SJCRH30 (cell line): Measurements from ENCODE around the gene EPHB2. TPM values are rescaled to one million over a fixed set of nuclear protein-coding genes. Genes with fewer than 3 reads are reported as not detected.

Source experiments
- DNase-seq, 2 experiments: peaks; one replicate each; pipeline ENCODE4 v3.0.0-alpha.2; 2015 to 2020
- H3K27ac ChIP-seq: fragments of 250-450 bp; sonication (Bioruptor Pico); 2 replicates; pipeline ENCODE4 v1.5.1; 2020; ENCODE audit warnings: mild to moderate bottlenecking, moderate library complexity
- H3K27me3 ChIP-seq: fragments of 250-450 bp; sonication (Bioruptor Pico); 2 replicates; pipeline ENCODE4 v1.5.1; 2020; ENCODE audit warnings: mild to moderate bottlenecking, moderate library complexity
- H3K36me3 ChIP-seq: fragments of 250-450 bp; sonication (Bioruptor Pico); 2 replicates; pipeline ENCODE4 v1.5.1; 2020; ENCODE audit warnings: mild to moderate bottlenecking, moderate library complexity
- H3K4me1 ChIP-seq: fragments of 250-450 bp; sonication (Bioruptor Pico); 2 replicates; pipeline ENCODE4 v1.5.1; 2020; ENCODE audit warnings: mild to moderate bottlenecking, moderate library complexity
- H3K4me3 ChIP-seq: fragments of 250-450 bp; sonication (Bioruptor Pico); 2 replicates; pipeline ENCODE4 v1.5.1; 2020; ENCODE audit warnings: mild to moderate bottlenecking, moderate library complexity
- H3K9me3 ChIP-seq: fragments of 250-450 bp; sonication (Bioruptor Pico); replicated peaks from 2 replicates; pipeline ENCODE4 v1.5.1; 2020; ENCODE audit warnings: mild to moderate bottlenecking, moderate library complexity
- total RNA-seq: library from RNA; depleted of rRNA; stranded (reverse); fragments of >200 nt; shearing (Covaris generic); gene quantifications from 2 replicates; pipeline ENCODE4 v1.2.3, GENCODE V29; 2014

The EPHB2 gene
- total RNA-seq, 1 experiment from 2014 or later: 32.4 TPM

DNA sequence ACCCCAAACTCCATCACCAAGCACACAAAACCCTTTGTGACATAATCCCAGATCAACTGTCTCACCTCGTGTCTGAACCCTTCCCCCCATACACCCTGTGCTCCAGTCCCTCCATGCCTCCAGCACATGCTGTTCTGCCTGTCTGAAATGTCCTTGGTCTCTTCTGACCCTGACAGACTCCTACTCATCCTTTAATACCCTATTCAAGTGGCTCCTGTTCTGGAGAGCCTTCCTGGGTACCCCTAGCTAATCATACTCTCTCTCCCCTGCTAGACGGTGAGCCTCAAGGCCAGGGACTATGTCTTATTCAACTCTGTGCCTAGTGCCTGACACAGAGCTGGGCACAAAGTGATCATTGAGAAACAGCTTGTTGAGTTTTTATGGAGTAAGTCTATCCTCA, 137.1 kb downstream of the EPHB2 start:
- Histone ChIP-seq H3K4me3 (no peak overlapping the region), H3K27me3 (no peaks in the 10 kb centered on the region), H3K9me3 (no peaks in the 10 kb centered on the region), H3K27ac (no peak overlapping the region), H3K36me3 (no peaks in the 10 kb centered on the region), H3K4me1 (no peaks in the 10 kb centered on the region)
- no peak for DNase-seq

DNA sequence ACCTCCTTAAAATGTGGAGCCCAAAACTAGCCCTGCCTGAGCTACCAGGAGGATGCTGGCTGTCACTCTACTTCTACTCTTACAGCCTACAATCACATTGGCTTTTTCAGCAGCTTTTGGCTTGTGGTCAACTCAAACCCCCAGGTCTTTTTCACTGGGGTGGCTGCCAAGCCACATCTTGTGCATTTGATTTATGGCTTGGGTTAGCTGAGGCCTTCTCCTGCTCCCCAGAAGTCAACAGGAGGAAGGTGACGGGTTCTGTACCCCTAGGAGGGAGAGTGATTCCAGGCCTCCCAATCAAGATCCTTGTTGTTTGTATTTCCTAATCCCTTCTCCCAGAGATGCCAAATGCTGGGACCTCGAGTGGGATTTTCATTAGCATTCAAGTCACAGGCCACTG, 137.8 kb downstream of the EPHB2 start:
- DNase-seq: no peak
- H3K9me3 ChIP-seq: no peaks in the 10 kb centered on the region
- no peaks in the 10 kb centered on the region for H3K36me3 ChIP-seq
- H3K27me3 ChIP-seq: no peaks in the 10 kb centered on the region
- H3K27ac ChIP-seq: no peak overlapping the region
- H3K4me3 ChIP-seq: no peak overlapping the region
- no peaks in the 10 kb centered on the region for H3K4me1 ChIP-seq

DNA sequence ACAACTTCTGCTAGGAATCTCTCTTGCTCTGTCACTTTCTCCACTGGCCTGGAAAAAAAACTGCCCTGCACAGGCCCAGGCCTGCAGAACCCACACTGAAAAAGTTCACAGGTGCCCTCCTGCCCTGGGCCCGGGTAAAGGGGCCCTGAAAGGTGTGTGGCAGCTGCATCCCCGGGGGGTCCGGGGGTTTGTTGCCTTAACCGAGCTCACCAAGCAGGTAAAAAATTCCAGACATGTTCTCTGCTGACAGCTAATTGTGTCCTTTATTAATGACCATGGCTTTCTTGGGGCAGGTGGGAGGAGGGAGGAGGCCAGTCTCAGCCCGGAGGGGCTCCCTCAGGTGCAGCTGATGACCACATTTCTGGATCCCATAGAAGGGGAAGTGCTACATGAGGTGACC, 139.1 kb downstream of the EPHB2 start:
- Histone ChIP-seq H3K4me3 (no peak overlapping the region), H3K36me3 (no peaks in the 10 kb centered on the region), H3K27ac (no peak overlapping the region), H3K4me1 (no peaks in the 10 kb centered on the region), H3K27me3 (no peaks in the 10 kb centered on the region), H3K9me3 (no peaks in the 10 kb centered on the region)
- no peak for DNase-seq

DNA sequence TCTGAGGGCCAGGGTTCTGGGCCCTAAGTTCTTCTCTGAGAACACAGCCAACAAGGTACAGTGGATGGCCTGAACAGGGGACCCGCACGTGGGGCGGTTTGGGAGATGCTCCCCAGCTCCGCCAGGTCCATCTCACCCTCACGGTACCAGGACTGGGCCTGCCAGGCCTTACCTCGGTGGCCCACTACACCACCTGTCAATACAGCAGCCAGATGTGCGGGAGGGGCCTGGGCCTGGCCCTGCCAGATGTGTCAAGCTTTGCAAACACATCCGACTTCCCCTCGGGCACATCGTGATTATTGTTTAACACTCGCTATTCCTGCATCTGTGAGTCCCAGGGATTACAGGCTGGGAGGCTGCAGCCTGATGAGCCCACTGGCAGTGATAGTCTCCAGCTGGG, 139.6 kb downstream of the EPHB2 start:
- no peak for DNase-seq
- H3K27ac ChIP-seq: no peak overlapping the region
- H3K4me3 ChIP-seq: no peak overlapping the region

DNA sequence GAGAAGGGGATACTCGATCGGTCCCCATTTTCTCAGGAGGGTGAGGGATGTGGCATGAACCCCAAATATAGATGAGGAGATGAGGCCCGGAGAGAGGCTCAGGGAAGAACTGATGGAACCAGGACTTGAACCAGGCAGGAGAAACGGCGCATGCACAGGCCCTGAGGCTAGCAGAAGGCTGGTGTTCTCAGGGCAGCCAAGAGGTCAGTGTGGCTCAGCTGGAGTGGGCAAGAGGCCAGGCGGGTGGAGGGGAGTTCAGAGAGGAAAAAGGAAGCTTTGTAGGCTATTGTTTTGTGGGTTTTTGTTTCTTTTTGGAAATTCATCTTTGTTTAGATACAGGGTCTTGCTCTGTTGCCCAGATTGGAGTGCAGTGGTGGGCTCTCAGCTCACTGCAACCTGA, 140.0 kb downstream of the EPHB2 start:
- Histone ChIP-seq H3K36me3 (no peaks in the 10 kb centered on the region), H3K27me3 (no peaks in the 10 kb centered on the region), H3K27ac (no peak overlapping the region), H3K4me1 (no peaks in the 10 kb centered on the region), H3K4me3 (no peak overlapping the region), H3K9me3 (no peaks in the 10 kb centered on the region)
- no peak for DNase-seq

More for the DNA sequence above, 139.6 kb downstream of the EPHB2 start:
- Histone ChIP-seq H3K9me3 (no peaks in the 10 kb centered on the region), H3K27me3 (no peaks in the 10 kb centered on the region), H3K36me3 (no peaks in the 10 kb centered on the region), H3K4me1 (no peaks in the 10 kb centered on the region)

DNA sequence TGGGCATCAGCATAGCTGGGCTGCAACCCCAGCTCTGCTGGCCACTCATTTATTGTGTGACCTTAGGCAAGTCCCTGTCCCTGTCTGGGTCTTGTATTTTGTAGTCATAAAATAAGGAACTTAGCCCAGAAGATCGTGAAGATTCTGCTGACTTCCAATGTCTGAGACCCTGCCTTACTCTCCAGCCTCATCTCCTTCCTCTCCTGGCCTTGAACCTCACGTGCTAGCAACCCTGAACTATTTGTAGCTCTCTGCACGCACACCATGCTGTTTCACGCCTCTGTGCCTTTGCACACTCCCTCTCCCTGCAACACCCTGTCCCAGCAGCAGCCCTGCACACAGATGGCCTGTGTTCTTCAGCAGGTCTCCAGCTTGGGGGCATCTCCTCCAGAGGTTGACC, 140.9 kb downstream of the EPHB2 start:
- Histone ChIP-seq H3K36me3 (no peaks in the 10 kb centered on the region), H3K4me1 (no peaks in the 10 kb centered on the region), H3K4me3 (no peak overlapping the region), H3K9me3 (no peaks in the 10 kb centered on the region), H3K27me3 (no peaks in the 10 kb centered on the region), H3K27ac (no peak overlapping the region)
- DNase-seq: no peak

DNA sequence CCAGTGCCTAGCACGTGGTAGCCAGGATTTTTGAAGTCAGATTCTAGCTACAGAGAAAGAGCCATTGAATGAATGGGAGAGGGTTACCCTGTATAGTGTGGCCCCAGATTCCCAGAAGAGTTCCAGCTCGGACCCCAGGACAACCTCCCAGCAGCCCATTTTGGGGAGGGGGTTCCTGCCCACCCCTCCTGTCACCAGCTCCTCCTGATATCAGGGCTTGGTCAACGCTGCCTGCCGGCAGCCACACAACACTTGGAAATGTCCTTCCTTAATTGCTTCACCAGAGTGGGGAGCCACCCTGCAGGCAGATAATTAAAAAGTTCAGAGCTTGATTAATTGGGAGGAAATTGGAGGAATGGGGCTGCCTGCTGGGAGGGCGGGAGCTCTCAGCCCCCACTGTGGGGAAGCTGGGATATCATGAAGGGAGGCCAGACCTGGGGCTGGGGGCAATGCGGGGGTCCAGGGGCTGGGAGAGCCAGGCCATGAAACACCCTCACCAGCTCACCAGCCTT, 141.6 kb downstream of the EPHB2 start:
- Histone ChIP-seq H3K27ac (no peak overlapping the region), H3K36me3 (no peaks in the 10 kb centered on the region), H3K4me1 (no peaks in the 10 kb centered on the region), H3K4me3 (no peak overlapping the region), H3K9me3 (no peaks in the 10 kb centered on the region), H3K27me3 (no peaks in the 10 kb centered on the region)
- no peak for DNase-seq

DNA sequence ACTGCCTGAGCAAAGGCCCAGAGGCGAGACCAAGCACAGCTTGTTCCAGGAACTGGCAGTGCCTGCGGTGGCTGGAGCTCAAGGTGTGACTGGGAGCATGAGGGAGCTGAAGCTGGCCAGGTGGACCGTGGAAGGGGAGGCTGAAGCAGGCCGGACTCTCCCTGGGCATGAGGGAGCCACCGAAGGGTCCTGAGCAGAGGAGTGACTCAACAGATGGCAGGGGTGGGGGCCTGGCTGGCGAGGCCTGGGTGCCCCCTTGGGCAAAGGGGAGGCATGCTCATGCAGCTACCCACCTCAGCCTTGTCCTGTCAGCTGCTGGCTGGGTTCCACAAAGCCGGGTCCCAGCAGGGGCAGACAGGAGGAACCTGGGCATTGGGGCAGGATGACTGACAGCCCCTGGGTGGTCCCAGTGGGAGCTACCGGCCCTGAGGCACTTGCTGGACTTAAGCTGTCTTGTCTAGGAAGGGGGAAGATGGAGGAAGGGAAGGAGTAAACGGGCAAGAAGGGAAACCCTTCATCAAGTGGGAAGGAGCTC, 143.1 kb downstream of the EPHB2 start:
- no peaks in the 10 kb centered on the region for H3K27me3 ChIP-seq
- H3K9me3 ChIP-seq: no peaks in the 10 kb centered on the region
- no peaks in the 10 kb centered on the region for H3K4me1 ChIP-seq
- H3K36me3 ChIP-seq: no peaks in the 10 kb centered on the region
- no peak for DNase-seq
- no peak overlapping the region for H3K27ac ChIP-seq
- no peak overlapping the region for H3K4me3 ChIP-seq

DNA sequence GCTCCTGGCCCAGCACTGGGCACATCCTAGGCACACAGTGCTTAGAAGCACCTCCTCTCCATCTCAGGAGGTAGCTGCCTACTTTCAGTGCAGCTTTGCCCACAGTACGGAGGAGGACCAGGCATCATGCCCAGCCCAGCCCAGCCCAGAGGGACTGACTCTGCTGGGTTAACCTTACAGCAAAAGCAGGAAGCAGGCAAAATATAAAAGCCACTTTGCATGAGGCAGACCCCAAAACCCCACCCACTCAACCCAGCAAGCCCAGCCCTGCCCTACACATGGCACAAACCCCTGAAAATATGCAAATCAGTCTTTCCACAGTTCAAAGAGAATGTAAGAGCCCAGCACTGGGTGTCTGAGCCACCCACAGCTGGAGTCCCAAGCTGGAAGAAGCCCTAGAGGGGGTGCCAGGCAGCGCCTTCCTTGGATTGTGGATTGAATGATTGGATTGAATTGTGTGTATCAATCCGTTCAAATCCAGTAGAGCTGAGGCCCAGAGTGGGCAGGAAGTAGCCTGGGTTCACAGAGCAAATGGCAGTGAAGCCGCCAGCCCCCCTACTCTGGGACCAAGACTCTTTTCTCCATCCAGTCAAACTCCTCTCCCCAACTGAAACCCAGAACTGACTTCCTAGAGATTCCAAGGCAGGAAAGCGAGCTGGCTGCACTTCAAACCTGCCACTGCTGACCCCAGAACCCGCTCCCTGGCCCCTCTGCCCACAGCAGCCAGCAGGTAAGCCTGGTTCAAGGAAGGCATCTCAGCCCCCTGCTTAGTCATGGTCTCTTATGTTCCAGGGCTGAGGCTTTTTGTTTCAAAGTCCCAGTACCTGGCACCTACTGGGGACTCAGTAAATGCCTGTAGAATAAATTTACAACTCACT, 144.3 kb downstream of the EPHB2 start:
- H3K27me3 ChIP-seq: no peaks in the 10 kb centered on the region
- DNase-seq: no peak

DNA sequence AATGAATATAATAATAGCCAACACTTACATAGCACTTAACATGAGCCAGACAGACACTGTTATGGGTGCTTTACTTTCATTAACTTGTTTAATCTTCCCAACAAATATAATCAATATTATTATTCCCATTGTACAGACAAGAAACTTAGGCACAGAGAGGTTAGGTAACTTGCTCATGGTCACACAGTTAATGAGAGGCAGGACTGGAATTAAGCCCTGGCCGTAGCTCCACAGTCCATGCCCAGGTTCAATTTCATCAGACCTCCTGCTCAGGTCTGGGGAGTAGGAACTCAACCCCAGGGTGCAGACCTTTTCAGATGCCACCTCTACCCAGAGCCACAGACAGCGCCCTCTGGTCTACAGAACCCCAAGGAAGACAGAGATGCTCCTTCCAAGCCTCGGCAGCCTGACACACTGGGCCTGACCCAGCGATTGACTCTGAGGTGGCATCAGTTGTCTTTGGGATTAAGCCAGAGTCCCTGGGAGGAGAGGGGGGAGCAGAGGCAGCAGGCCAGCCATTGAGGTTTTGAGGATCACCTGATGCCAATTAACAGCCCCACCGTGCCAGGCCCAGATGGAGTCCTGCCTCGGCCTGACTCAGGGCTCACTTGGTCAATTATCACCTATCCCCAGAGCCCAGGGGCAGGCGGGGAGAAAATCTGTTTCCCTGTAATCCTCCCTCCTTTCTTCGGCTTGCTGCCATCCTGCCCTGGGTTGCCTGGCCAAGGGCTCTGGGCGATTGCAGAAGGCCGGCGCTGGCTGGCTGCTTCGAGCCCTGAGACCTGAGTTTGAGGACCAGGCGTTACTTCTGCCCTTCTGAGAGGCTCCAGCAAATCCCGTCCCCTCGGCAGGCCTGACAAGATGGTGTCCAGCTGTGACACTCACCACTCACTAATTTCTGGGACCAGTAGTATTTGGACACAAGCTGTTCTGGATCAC, 145.3 kb downstream of the EPHB2 start:
- DNase-seq: no peak
- Histone ChIP-seq H3K36me3 (no peaks in the 10 kb centered on the region), H3K4me3 (no peak overlapping the region), H3K27ac (no peak overlapping the region), H3K9me3 (no peaks in the 10 kb centered on the region), H3K4me1 (no peaks in the 10 kb centered on the region), H3K27me3 (no peaks in the 10 kb centered on the region)

More for the DNA sequence above, 144.3 kb downstream of the EPHB2 start:
- Histone ChIP-seq H3K27ac (no peak overlapping the region), H3K36me3 (no peaks in the 10 kb centered on the region), H3K4me3 (no peak overlapping the region), H3K9me3 (no peaks in the 10 kb centered on the region), H3K4me1 (no peaks in the 10 kb centered on the region)

DNA sequence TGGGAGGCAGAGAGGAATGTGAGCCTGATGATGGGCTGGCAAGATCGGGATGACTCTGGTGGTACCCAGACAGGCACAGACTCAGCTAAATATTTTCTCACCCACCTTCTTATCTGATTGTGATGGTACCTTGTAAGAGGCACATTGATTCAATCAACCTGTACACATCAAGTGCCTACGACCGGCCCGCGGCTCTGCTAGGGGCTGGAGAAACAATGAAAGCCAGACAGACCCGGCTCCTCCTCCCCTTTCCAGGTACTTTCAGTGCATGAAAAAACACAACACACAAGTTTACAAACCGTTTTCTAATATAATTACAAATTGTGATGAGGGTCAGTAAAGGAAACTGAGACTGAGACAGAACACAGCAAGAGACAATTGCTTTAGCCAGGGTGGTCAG, 147.0 kb downstream of the EPHB2 start:
- Histone ChIP-seq H3K27me3 (no peaks in the 10 kb centered on the region), H3K4me1 (no peaks in the 10 kb centered on the region), H3K4me3 (no peak overlapping the region), H3K36me3 (no peaks in the 10 kb centered on the region), H3K27ac (no peak overlapping the region), H3K9me3 (no peaks in the 10 kb centered on the region)
- no peak for DNase-seq

DNA sequence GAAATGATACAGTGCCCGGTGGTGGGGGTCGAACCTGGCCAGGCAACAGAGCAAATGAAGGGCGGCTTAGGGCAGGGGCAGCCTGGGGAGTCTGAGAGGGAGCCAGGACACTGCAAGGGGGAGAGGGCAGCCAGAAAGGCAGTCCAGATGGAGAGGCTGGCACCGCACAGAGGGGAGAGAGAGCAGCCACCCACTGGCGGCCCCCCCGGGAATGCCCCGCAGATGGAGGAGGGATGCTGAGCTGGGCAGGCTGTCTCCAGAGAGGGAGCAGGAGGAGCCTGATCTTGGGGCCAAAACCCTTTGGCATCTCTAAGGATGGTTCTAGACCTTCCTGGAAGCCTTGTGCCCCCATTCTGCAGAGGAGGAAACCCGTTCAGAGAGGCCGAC, 149.8 kb downstream of the EPHB2 start:
- Histone ChIP-seq H3K27ac (no peak overlapping the region), H3K9me3 (no peaks in the 10 kb centered on the region), H3K27me3 (no peaks in the 10 kb centered on the region), H3K4me1 (no peaks in the 10 kb centered on the region), H3K36me3 (peaks cover 4% of the 10 kb centered on the region; the same call in 1 of the 2 replicates), H3K4me3 (no peak overlapping the region)
- no peak for DNase-seq

DNA sequence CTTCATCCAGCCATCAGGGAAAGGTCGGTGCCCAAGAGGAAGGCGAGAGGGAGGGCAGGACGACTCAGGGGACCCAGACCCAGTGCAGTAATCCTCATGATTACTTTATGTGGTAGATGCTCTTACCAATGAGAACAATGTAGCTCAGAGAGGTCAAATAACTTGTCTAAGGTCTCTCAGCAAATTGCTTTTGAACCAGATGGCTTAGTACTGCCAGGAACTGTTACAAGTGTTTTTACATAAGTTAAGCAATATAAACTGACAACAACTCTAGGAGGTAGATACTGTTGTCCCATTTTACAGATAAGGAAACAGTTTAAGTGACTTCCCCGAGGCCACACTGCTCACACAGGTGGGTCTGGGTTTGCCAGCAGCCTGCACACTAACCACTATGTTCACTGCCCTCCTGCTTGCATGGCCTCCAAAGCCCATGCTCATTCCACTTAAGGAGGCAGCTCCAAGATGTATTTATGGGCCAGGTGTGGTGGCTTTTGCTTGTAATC, 150.3 kb downstream of the EPHB2 start:
- H3K4me1 ChIP-seq: no peaks in the 10 kb centered on the region
- no peak overlapping the region for H3K27ac ChIP-seq
- H3K4me3 ChIP-seq: no peak overlapping the region
- no peaks in the 10 kb centered on the region for H3K9me3 ChIP-seq
- no peak for DNase-seq
- no peaks in the 10 kb centered on the region for H3K27me3 ChIP-seq
- H3K36me3 ChIP-seq: peaks cover 4% of the 10 kb centered on the region; the same call in 1 of the 2 replicates

DNA sequence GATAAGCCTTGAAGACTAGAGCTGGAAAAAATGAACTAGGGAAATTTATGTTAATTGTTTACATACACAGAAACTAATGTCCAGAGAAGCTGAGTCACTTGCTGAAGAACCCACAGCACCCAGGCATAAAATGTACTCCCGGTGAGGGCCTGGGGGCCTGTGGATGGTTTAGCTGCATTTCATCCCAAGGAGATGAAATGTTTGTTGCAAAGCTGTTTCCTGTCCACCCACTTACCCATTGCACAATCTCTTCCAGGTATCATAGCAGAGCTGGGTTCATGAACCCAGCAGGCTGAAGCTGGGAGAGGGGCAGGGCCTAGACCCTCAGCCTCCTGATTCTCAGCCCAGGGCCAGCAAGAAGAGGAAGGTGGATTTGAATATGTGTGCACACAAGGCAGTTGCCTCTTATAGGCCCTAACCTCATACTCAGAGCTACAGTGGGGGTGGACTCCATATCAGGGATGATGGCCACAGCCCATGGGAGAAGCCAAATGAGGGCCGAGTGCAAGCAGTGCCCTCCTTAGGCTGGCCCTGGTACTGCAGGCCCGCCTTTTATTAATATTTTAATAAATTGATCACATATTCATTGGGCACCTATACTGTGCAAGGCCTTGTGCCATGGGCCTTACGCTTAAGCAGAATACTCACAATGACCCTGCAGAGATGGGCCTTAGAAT, 151.3 kb downstream of the EPHB2 start:
- Histone ChIP-seq H3K4me3 (no peak overlapping the region), H3K27me3 (no peaks in the 10 kb centered on the region), H3K36me3 (peaks cover 4% of the 10 kb centered on the region), H3K27ac (no peak overlapping the region), H3K9me3 (no peaks in the 10 kb centered on the region), H3K4me1 (no peaks in the 10 kb centered on the region)
- peak; percentile 50 to 74 for DNase-seq
